Vagina (tissue), 2 donors: ENCODE results near the gene ELL2.

ENCODE experiments used
- CTCF ChIP-seq, 3 experiments: fragments of 450-650 bp in 2 of 3; fragments of 200-600 bp in 1 of 3; sonication (generic) in 1 of 3; IDR thresholded peaks; one replicate each; pipeline ENCODE4 v1.5.1; 2017 to 2019; ENCODE audit warnings: antibody characterized with exemption in 3 of 3, mild to moderate bottlenecking in 2 of 3, moderate library complexity in 2 of 3
- POLR2A ChIP-seq, 2 donors: fragments of 450-650 bp; IDR thresholded peaks; one replicate each; pipeline ENCODE4 v1.6.1; 2017; ENCODE audit warnings: antibody characterized with exemption in 2 of 2, mild to moderate bottlenecking in 2 of 2, moderate library complexity in 2 of 2
- POLR2AphosphoS5 ChIP-seq, 2 donors: sonication (generic); formaldehyde crosslinking; IDR thresholded peaks; one replicate each; pipeline ENCODE4 v1.9.0; 2017; ENCODE audit warnings: antibody characterized with exemption in 2 of 2, mild to moderate bottlenecking in 2 of 2, low read depth in 1 of 2; ENCODE audit not compliant: insufficient read depth in 1 of 2

- no peak for TF ChIP-seq CTCF (IDR thresholded peaks at IDR 0.05)
- TF ChIP-seq POLR2AphosphoS5 (IDR thresholded peaks at IDR 0.05; ENCODE audit: insufficient read depth in 1 of 2, low read depth in 1 of 2): no peak
- no peak for TF ChIP-seq POLR2A (IDR thresholded peaks at IDR 0.05)
Observed at GRCh38 chr5:95975703-95976102, 14.1 kb upstream of the ELL2 start.
